Measurements from ENCODE around the gene PARD3.

Gene PARD3

DNA sequence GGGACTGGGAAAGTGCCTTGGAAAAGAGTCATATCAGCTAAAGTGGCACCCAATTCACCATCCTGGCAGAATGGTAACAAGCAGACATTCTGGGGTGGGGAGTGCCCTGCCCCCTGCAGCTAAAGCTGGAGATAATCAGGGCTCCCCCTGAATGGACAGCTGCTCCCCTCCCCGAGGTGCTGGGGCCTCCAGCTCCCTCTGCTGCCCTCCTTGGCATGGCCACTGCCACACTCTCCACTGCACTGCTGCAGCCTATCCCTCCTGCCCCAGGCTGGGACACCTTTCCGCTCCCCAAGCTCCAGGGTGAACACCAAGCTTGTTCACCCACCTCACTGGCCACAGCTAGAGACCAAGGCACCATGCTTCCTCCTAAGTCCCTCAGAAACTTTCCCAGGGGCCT lies 9.8 kb upstream of the PARD3 start:
- peak; percentile 51 for DNase-seq (ENCODE audit: low spot score)

DNA sequence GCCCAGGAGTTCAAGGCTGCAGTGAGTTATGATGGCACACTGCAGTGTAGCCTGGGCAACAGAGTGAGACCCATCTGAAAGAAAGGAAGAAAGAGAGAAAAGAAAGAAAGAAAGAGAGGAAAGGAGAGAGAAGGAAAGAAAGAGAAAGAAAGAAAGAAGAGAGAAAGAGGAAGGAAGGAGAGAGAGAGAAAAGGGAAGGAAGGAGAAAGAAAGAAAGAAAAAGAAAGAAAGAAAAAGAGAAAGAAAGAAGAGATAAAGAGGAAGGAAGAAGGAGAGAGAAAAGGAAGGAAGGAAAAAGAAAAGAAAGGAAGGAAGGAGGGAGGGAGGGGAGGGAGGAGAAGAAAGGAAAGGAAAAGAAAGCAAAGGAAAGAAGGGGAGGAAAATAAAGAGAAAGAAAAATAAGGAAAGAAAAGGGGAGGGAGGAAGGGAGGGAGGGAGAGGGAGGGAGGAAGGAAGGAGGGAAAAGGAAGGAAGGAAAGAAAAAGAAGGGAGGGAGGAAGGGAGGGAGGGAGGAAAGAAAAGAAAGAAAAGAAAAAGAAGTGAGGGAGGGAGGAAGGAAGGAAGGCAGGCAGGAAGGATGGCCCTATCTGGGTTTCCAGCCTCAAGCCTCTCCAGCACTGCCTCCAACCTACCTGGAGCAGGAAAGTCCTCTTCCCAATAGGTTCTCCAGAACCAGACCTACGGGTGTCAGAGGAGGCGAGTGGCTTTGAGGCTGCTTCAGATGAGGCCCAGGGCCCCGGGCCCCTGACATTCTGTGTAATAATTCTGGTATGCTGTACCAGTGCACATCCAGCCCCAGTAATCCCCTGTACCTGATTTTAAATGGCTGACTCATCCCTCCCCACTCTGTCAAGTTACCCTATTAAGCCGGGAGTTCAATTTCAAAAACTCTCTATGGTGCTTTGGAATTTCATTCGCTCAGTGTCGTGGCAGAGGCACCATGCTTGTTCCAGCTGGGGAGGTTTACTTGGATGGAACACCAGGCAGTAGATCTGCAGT lies 6.8 kb upstream of the PARD3 start:
- no peak for DNase-seq (ENCODE audit: low spot score)

- DNase-seq (ENCODE audit: low spot score): no peak
Measured at GRCh38 chr10:34817586-34817985, 2.5 kb upstream of the PARD3 start.

DNA sequence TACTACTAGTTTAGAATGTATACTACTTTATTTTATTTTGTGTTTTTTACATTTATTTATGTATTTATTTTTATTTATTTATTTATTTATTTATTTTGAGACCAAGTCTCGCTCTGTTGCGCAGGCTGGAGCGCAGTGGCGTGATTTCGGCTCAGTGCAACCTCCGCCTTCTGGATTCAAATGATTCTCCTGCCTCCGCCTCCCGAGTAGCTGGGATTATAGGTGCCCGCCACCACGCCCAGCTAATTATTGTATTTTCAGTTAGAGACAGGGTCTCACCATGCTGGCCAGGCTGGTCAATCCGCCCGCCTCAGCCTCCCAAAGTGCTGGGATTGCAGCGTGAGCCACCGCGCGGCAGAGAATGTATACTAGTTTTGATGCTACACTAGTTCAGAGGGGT lies 2.0 kb upstream of the PARD3 start:
- DNase-seq (ENCODE audit: low spot score): no peak

- DNase-seq (ENCODE audit: low spot score): no peak
Measured at GRCh38 chr10:34816501-34817002, 1.5 kb upstream of the PARD3 start.

GRCh38 chr10:34816085-34816496 lies 995 bp upstream of the PARD3 start:
- DNase-seq (ENCODE audit: low spot score): no peak

DNA sequence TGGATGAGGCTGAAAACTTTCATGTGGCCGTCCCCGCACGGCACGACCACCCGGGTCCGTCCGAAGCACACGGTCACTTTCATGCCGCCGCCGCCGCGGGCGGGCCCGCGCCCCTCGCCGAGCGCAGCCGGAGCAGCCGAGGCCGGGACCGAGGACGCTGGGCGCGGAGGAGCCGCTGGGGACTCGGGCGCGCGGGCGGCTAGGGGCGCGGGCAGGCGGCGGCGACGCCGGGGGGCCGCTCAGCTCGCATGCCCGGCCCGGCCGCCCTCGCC lies 247 bp downstream of the PARD3 start:
- no peak for DNase-seq (ENCODE audit: low spot score)

- DNase-seq (ENCODE audit: low spot score): peak; percentile 48
Measured at GRCh38 chr10:34814223-34814912, 728 bp downstream of the PARD3 start.

DNA sequence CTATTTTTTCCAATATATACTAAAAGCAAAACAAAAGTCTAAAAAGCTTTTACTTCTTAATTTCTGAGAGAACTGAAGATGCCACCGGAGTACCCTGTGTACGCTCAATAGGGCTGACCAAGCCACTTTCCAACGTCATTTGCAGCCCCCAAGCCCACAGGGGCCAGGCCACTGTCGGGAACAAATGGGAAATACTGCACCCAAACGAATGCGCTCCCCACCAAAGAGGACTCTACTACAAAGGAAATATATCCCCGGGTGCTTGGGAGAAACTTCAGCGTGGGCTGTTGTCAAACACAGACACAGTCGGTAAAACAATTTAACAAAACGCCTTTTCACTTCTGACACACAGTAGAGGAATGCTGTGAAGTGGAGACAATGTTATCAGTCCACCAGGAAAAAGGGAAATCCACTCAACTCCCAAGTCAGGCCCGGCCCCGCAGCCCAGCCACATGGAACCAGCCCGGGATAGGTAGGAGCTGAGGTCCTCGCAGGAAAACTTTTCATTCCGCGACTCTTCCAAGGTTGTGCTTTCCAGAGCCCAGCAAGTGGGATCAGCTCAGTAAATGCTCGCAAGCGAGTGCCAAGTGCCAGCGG lies 1.4 kb downstream of the PARD3 start:
- DNase-seq (ENCODE audit: low spot score): peak; percentile 77

GRCh38 chr10:34812771-34813170 lies 2.3 kb downstream of the PARD3 start:
- no peak for DNase-seq (ENCODE audit: low spot score)

- DNase-seq (ENCODE audit: low spot score): no peak
Measured at GRCh38 chr10:34811968-34812514, 3.1 kb downstream of the PARD3 start.

DNA sequence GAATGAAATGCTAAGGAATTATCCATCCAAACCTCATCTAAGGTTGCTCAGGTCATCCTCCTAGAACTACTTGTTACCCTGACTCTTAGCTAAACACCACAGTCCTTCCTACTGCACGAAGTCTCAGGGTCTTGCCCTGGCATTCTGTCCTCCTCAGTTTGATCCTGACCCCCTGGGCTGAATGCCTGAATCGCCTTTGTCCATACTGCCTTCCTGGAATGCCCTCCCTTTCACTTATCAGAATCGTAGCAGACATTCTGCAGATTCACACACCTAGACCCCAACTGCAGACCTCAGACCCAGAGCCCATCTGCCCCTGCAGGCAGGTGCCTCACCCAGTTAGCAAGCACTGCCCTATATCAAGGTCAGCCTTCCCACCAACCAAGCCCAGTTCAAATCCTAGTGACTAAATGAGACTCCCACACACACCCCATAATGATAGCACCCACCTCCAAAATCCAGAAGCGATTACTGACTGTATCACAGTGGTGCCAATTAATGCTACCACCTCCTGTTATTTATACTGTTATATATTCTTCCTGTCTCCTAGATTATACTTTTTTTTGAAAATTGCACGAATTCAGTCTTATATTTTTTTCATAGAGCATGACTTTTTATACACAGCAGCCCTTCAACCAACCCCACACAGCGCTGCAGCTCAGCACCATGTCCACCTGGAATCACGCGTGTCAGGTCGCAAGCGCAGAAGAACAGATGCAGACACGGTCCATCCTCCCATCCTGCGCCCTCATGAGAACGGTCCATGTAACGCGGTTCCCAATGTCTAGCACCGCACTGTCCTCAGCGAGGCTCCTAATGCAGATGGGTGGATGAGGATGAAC lies 3.7 kb downstream of the PARD3 start:
- no peak for DNase-seq (ENCODE audit: low spot score)

GRCh38 chr10:34809796-34810195 lies 5.3 kb downstream of the PARD3 start:
- DNase-seq (ENCODE audit: low spot score): no peak

DNA sequence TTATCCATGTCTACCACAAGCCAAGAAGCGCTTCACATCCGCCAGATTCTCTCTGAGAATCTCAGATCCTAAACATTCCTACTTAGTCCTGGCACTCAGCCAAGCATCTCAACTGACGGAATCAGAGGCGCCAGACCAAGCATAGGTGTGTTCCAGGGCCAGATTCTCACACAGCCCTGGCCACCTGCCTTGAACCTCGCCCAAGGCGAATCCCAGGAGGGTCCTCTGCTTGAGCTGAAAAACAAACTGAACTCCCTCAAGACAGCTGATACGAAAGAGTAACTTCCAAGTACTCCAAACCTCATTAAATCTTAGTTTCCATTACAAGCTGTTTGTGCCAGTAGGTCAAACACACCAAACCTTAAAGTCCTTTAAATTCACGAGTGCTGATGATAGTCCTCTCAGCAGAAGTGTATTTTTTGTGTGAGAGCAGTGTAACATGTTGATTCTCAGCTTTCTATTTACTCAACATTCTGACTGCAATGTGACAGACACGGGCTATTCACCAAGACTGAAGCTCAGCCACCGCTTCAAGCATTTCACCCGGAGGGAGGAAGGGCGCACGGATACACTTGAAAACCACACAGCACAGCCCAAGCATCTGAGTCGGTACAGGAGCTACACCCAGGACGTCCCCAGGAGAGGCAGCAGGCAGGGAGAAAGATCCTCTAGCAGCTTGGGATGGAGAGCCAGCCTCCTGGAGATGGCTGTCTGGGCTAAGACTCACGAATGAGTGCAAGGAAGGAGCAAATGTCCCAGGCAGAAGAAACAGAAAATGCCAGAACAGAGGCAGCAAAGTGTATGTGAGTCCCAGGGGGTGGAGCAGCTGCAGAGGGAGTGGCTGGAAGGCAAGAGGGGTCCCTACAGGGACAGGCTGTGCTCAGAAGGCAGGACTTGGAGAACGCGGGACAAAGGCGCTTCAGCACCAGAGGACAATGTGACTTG lies 6.0 kb downstream of the PARD3 start:
- DNase-seq (ENCODE audit: low spot score): no peak

- no peak for DNase-seq (ENCODE audit: low spot score)
Measured at GRCh38 chr10:34808336-34808735, 6.8 kb downstream of the PARD3 start.

DNA sequence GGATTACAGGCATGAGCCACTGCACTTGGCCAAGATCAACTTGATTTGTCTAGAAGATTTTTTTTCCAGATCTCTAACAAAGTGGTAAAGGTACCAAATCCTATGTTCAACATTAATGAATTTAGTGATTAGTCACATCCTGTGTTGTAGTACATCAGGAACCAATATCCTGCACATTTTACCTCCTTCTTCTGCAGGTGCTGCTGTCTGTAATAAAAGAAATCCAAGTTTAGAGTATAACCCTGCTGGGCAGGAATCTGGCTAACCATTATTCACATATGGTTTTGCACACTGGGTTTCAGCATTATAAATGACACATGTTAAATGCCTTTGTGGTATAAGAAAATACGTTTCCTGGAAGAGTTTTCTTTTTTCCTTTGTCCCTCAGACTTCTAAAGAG lies 10.8 kb downstream of the PARD3 start:
- DNase-seq (ENCODE audit: low spot score): no peak

DNA sequence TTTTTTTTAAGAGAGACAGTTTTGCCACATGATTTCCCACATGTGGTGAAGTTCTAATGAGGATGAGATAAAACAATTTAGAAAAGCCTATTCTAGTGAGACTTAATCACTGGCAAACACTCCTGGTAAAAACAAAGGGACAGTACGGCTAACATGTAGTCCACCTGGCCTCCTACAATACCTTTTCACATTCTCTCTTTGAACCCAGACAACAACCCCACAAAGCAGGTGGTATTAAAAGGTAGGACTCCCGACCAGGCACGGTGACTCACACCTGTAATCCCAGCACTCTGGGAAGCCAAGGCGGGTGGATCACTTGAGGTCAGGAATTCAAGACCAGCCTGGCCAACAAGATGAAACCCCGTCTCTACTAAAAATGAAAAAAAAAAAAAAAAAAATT lies 12.4 kb downstream of the PARD3 start:
- DNase-seq (ENCODE audit: low spot score): no peak

- DNase-seq (ENCODE audit: low spot score): no peak
Measured at GRCh38 chr10:34801097-34801733, 13.9 kb downstream of the PARD3 start.

- DNase-seq (ENCODE audit: low spot score): no peak
Measured at GRCh38 chr10:34800624-34801023, 14.5 kb downstream of the PARD3 start.

DNA sequence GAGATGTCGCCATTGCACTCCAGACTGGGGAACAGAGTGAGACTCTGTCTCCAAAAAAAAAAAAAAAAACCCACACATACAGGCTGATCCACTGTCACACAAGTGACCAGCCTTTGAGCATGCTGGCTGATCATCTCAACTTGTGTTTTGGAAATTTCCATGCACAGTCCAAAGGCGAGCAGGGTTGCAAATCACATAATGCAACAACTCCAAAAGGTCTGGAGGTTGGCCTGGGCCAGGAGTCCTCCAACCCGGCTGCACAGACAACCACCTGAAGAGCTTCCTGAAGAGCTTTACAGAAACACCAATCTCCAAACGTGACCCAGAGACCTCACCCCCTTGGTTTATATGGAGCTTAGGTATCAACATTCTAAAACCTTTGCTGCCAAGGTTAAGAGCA lies 16.4 kb downstream of the PARD3 start:
- DNase-seq (ENCODE audit: low spot score): no peak

Measured in RKO (cell line).